Activated CD4-positive, alpha-beta T cell treated with anti-CD3 and anti-CD28 coated beads for 1 hour (primary cell): ENCODE results near the gene PTAFR.

Experiments
- DNase-seq: peaks from one replicate; pipeline ENCODE4 v3.0.0-alpha.2; 2020

Gene PTAFR

GRCh38 chr1:28175955-28176485 lies 470 bp downstream of the PTAFR start:
- DNase-seq = no peak

- no peak for DNase-seq
Observed at GRCh38 chr1:28173980-28174297, 2.6 kb downstream of the PTAFR start.

- DNase-seq = no peak
Observed at GRCh38 chr1:28173151-28173979, 3.1 kb downstream of the PTAFR start.

GRCh38 chr1:28172713-28173150 lies 3.8 kb downstream of the PTAFR start:
- no peak for DNase-seq

GRCh38 chr1:28171246-28171645 lies 5.2 kb downstream of the PTAFR start:
- DNase-seq = no peak

GRCh38 chr1:28170001-28170596 lies 6.4 kb downstream of the PTAFR start:
- no peak for DNase-seq

- no peak for DNase-seq
Observed at GRCh38 chr1:28163496-28164161, 12.9 kb downstream of the PTAFR start.

- DNase-seq = no peak
Observed at GRCh38 chr1:28162151-28162550, 14.3 kb downstream of the PTAFR start.

- no peak for DNase-seq
Observed at GRCh38 chr1:28161751-28162150, 14.7 kb downstream of the PTAFR start.

- no peak for DNase-seq
Observed at GRCh38 chr1:28160782-28161266, 15.7 kb downstream of the PTAFR start.

- no peak for DNase-seq
Observed at GRCh38 chr1:28159680-28160079, 16.8 kb downstream of the PTAFR start.

- no peak for DNase-seq
Observed at GRCh38 chr1:28159243-28159642, 17.2 kb downstream of the PTAFR start.

- no peak for DNase-seq
Observed at GRCh38 chr1:28157894-28158293, 18.6 kb downstream of the PTAFR start.

- no peak for DNase-seq
Observed at GRCh38 chr1:28156821-28157220, 19.7 kb downstream of the PTAFR start.

GRCh38 chr1:28155628-28156027 lies 20.9 kb downstream of the PTAFR start:
- no peak for DNase-seq

- DNase-seq = no peak
Observed at GRCh38 chr1:28154078-28154594, 22.4 kb downstream of the PTAFR start.

- no peak for DNase-seq
Observed at GRCh38 chr1:28150125-28150780, 26.2 kb downstream of the PTAFR start.

GRCh38 chr1:28148880-28149195 lies 27.7 kb downstream of the PTAFR start:
- no peak for DNase-seq

GRCh38 chr1:28147264-28148094 lies 29.0 kb downstream of the PTAFR start:
- no peak for DNase-seq

- no peak for DNase-seq
Observed at GRCh38 chr1:28145728-28146127, 30.8 kb downstream of the PTAFR start.

GRCh38 chr1:28144203-28145135 lies 32.0 kb downstream of the PTAFR start:
- DNase-seq = no peak
